ENCODE measurements around the gene OPTN.
"Not testable (repeated sequence)": the region's sequence is repeated elsewhere in the genome, so short reads cannot be mapped to it uniquely, and the experiment has no call there.

OPTN gene

DNA sequence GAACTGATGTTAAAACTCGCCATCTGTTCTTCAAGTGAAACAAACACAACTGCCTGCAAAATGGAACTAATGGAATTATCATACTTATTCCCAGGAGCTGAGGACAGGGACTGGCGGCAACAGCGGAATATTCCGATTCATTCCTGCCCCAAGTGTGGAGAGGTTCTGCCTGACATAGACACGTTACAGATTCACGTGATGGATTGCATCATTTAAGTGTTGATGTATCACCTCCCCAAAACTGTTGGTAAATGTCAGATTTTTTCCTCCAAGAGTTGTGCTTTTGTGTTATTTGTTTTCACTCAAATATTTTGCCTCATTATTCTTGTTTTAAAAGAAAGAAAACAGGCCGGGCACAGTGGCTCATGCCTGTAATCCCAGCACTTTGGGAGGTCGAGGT lies 36.7 kb downstream of the OPTN start:
- DNase-seq: no peak

DNA sequence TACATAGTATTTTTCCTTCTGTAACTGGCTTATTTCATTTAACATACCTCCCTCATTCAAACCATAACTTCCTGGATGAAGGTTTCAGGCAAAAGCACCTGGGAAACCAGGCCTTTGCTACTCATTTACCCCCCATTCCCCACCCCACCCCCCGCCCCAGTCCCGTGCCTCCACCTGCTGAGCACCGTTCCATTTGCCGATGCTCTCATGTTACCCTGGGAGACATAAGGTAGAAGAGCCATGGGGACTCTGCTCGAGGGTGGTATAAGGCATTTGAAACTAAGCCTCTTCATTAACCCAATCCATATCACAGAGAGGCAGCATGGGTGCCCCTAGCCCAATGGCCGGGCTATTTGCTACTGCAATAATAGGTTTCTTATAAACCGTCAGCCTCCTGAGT lies 39.2 kb downstream of the OPTN start:
- DNase-seq: no peak

DNA sequence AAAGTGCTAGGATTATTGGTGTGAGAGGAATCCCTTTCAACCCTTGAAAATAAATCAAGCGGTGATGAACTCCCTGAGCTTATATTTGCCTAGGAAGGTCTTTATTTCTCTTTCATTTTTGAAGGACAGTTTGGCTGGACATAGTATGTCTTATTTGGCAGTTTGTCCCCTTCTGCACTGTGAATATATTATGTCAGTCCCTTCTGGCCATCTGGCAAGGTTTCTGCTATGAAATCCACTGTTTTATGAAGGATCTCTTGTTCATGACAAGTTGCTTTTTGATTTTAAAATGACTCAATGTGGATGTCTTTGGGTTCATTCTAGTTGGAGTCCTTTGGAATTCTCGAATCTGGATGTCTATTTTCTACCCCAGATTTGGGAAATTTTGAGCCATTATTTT lies 39.7 kb downstream of the OPTN start:
- no peak for DNase-seq

DNA sequence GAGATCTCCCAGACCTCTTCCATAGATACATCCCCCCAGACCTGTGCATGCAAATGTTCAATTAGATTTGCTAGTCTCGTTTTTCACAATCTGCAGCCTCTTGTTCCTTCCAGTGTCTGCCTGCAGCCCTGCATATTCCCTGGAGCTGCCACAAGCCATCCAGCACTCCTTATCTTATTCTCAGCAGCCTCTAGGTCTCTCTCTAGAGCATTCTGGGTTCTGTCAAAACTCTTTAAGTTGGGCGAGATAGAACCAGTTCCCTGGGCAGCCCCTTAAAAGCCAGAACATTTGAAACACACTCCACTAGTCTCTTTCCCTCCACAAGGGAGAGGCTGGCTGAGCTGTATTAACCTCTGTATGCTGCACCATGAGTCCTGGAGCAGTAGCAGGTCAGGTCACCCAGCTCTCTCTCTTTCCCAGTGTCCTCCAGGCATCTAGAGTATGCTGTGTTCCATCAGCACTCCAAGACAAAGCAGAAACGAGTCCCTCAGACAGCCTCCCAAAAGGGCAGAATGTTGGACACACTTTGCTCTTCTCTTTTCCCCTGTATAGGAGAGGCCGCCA lies 40.7 kb downstream of the OPTN start:
- DNase-seq: no peak

DNA sequence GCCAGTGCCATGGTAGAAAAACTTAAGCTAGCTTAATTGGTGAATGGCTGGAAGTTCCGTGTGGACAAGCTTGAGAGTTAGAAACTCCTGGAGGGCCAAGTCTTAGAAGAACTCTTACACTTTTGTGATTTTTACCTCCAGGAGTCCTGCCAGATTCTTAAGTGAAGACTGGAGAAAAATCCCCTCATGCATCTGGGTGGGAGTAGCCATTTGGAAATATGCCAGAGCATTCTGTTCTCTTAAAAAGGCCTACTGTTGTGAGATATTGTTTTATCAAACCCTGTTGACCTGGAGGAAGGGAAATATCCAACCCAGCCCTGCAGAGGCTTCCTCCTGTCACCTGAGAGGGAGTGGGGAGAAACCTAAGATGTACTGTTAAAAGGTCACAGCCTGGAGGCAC lies 43.8 kb downstream of the OPTN start:
- no peak for DNase-seq

DNA sequence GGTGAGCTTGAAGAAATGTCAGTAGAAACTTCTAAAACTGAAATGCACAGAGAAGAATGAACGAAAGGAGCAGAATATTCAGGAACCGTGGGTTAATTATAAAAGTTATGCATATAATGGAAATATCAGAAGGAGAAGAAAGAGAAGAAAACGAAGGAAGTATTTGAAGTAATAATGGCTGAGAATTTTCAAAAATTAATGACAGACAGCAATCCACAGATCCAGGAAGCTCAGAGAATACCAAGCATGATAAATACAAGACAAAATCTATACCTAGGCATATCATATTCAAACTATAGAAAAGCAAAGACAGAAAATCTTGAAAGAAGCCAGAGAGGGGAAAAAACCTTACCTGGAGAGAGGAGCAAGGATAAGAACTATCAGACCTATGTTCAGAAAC lies 44.9 kb downstream of the OPTN start:
- DNase-seq: no peak

DNA sequence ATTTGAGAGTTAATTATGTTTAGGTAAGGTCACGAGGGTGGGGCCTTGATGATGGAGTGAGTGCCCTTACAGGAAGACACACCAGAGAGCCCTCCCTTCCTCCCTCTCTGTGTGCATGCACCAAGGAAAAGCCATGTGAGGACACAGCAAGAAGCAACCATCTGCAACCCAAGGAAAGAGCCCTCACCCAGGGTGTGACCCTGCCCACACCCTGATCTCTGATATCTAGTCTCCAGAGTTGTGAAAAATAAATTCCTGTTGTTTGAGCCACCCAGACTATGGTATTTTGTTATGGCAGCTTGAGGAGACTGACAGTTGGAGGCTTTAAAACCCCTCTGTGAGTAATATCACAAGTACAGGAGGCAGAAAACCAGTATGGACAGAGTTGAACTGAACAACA lies 46.4 kb downstream of the OPTN start:
- no peak for DNase-seq

DNA sequence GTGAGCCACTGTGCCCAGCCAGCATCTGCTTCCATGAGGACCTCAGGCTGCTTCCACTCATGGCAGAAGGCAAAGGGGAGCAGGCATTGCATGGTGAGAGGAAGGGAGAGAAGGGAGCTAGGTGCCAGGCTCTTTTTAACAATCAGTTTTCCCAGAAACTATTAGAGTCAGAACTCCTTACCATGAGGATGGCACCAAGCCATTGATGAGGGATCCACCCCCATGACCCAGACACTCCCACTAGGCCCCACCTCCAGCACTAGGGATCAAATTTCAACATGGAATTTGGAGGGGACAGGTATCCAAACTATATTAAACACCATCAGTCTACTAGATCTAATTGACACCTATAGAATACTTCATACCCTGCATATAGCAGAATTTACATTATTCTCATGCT lies 47.2 kb downstream of the OPTN start:
- no peak for DNase-seq

DNA sequence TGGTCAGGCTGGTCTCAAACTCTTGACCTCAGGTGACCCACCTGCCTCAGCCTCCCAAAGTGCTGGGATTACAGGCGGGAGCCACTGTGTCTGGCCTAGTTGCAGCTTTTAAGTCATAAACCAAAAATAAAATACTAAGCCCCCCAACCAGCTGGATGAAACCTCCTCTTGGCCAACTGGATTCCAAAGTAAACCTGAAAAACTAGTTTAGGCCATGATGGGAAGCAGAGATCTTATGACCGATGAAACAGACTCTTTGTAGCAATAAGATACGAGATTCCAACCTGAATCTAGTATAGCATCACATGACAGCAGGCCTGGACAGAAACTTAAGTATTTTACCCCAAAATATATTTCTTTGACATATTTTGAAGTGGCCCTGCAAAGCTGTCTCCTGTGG lies 52.3 kb downstream of the OPTN start:
- no peak for DNase-seq

DNA sequence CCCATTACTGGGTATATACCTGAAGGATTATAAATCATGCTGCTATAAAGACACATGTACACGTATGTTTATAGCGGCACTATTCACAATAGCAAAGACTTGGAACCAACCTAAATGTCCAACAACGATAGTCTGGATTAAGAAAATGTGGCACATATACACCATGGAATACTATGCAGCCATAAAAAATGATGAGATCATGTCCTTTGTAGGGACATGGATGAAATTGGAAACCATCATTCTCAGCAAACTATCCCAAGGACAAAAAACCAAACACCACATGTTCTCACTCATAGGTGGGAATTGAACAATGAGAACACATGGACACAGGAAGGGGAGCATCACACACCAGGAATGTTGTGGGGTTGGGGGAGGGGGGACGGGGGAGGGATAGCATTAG lies 55.9 kb downstream of the OPTN start:
- not testable (repeated sequence) for DNase-seq

DNA sequence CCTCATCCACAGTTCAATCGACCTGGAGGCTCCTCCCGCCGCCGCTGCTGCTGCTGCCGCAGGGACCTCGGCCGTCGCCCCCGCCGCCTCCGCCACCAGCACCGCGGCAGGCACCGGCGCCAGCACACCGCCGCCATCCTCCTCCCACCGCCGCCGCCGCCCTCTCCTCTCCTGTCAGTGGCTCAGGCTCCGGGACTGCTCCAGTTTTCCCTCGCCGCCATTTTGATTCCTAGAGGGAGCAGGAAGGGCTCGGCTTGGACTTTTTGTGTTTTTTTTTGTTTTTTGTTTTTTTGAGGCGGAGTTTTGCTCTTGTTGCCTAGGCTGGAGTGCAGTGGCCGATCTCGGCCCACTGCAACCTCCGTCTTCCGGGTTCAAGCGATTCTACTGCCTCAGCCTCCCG lies 58.4 kb downstream of the OPTN start:
- DNase-seq: peak; percentile 34

DNA sequence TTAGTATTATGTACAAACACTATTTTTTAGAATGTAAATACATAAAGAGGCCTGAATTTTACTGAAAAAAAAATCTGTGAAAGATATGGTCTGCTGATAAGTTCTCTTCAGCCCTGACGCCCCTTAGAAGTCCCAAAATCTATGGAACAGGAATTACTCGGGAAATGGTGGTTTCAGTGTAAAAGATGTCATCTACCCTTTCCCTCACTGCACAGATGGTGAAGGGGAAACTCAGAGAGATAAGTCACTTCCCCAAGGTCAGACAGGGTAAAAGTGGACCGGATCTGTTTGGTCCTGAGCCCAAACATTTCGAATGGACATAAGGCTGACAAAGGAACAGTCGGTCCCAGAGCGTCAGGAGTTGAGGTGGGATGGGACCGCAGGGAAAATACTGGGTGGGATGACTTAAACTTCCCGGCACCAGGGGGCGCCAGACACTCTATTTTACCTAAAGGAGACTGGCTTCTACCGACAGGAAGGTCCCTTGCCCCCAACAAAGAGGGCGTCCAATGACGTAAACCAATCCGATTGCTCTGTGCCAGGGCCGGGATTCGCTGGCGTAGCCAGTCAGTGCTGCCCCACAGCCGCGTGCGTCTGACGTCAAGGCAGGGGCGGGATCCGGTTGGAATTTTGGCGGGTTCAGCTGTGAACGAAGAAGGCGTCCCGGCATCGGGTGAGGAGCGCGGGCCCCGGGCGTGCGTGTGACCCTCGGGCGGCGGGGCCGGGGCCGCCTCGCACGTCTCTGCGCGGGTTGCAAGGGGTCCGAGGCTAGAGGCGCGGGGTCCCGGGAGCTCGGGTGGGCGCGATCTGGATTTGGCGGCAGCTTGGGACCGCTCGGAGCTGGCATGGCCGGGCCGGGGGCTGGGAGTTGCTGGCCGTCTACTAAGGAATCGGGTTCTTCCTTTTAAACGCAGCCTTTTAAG lies 61.2 kb downstream of the OPTN start, which contains the start of gene MCM10:
Gene MCM10, plus strand, starts transcription at position 625 of the 923 bp plus-strand sequence. CDS start 2,645 bp downstream, outside the sequence.
- DNase-seq: peak; percentile 94

DNA sequence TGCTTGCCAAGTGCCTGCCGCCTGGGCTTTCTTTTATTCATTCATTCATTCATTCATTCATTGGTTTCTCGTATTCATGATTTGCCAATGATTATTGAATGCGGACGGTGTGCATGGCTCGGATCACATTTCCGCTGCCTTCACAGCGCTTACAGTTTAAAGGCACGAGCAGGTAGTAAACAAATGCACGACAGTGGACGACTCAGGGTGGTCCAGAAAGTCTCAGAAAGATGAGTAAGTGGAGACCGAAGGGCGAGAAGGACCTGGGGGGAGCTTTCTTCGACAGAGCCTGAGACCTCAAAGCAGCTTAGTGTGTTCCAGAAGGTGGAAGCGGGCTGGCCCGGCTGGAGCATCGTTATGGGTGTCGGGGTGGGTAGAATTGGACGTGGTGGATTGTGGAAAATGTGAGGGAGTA lies 61.9 kb downstream of the OPTN start:
- DNase-seq: no peak

DNA sequence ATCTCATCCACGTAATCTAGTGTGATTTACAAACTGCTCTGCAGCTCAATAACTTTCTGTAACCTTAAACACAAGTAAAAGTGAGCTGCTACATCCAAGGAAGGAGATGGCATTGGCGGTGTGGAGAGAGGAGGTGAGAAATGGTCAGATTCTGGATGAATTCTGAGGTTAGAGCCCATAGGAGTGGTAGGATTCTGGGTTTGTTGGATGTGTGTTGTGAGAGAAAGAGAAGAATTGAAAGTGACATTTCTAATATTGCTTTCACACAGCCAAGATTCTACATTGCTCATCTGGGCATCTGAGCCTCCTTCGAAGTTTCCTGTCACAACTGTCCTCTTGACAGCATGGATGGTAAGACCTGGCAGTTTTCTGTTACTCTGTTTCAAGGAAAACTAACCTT lies 63.9 kb downstream of the OPTN start:
- DNase-seq: no peak

DNA sequence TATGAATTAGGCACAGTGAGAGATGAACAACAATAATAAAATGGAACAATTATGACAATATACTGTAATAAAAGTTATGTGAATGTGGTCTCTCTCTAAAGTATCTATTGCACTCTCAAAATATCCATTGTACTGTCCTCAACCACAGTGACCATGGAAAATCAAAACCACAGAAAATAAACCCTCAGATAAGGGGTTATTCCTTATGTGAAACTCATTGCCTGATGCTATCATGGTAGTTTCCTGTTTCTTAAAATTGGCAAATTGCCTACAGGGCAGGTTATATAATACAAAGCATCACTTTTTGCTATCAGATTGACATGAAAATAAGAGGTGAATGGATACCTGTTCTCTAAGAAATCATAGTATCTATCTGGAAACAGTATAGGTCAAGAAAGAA lies 65.2 kb downstream of the OPTN start:
- no peak for DNase-seq

DNA sequence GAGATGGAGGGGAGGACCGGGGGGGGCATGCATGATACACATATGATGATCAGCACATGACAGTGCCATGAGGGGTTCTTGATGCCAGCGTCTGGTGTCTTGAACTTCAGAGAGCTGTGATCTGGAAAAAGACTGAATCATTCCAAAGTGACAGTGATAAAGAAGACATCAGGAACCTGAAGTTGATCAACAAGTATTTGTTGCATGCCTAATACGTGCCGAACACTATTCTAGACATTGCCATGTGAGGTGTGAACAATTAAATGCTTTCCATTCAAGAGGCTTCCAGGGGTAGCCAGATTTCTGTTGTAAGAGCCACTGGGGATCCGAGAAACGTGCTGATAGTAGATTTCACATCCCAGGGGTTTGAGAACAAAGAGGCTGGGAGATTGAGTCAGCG lies 67.6 kb downstream of the OPTN start:
- DNase-seq: no peak

DNA sequence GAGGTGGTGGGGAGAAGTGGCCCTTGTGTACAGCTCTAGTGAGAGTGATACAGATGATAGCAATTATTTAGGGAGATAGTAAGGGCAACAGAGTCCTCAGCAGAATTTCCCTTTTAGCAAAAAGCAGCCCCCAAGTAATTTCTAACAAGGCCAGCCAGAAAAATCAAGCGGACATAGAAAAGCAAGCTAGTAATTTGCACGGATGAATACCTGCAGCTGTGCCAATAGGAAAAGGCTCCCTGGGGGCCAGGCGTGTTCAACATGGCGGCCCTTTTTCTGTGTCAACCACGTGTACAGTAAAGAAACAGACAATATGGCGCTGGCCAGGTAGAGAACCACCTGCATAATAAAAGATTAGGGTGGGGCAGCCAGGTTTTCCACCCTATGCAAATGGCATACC lies 68.8 kb downstream of the OPTN start:
- DNase-seq: no peak

DNA sequence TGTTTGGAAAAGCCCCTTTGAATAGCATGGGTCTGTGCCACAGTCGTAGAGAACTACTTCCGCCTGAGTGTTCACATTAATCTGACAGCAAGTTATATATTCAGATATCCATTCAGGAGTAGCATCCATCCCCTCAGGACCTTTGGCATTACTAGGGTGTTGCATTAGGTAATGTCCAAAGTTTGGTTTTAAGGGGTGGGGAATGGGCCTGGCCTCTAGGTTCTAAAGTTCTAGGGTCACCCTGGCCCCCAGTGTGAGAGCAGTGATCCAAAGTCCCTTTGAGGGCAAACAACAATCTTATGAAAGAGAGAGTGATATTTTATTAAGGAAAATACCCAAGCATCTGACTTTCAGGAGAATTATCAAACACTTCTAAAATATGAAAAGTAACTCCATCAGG lies 73.7 kb downstream of the OPTN start:
- DNase-seq: no peak

DNA sequence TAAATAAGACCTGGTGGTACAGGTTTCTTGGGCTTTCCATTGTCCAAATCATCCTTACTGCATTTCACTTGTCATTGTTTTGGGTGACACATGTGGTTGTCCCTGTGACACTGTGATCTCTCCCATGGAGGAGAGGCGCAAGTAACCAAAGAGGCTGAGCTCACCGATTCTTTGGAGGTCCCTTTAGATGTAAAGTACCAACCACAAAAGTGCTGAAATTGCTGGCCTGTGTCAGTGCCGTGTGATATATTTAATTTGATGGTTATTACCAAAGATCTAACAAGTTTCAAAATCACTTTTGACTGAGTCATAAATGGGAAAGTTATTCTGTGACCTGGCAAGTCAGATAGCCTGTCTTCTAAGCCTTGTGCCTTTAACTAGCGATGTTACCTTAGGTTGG lies 80.8 kb downstream of the OPTN start:
- DNase-seq: no peak

DNA sequence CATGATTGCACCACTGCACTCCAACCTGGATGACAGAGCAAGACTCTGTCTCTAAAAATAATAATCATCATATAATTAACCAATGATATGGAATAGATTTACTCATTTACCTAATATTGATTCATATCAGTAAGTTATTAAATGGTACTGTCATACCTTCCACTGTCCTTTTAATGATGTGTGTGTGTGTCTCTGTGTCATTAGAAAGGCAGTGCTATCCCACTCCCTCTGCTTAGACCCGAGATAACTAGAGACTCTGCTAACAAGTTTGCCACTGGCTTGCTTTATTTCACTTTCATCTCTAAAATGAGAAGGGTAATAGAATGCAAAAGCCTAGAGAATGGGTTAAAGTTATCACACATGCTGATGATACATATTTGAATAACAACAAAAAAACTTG lies 82.5 kb downstream of the OPTN start:
- no peak for DNase-seq

DNA sequence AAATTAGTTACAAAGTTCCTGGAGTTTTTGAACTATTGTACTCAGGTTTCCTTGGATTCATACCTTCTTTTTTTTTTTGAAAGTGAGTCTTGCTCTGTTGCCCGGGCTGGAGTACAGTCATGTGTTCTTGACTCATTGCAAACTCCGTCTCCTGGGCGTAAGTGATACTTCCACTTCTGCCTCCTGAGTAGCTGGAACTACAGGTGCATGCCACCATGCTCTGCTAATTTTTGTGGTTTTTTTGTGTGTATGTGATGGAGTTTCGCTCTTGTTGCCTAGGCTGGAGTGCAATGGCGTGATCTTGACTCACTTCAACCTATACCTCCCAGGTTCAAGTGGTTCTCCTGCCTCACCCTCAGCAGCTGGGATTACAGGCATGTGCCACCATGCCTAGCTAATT lies 83.7 kb downstream of the OPTN start:
- no peak for DNase-seq

DNA sequence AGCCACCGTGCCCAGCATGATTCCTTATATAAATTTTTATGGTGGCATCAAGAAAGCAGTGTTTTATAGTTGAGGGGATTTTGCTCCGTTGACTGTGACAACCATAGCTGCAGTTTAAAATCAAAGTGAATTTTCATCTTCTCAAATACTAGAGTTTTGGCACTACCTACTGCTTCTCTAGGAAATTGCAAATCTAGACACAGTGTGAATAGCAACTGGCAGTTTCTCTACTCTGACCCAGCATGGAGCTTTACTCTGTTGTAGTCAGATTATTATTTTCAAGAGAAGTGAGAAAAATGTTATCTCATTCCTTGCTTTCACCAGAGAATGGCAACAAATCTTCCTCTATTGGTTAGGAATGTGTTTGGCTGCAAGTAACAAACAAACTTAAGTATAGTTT lies 84.3 kb downstream of the OPTN start:
- DNase-seq: no peak

DNA sequence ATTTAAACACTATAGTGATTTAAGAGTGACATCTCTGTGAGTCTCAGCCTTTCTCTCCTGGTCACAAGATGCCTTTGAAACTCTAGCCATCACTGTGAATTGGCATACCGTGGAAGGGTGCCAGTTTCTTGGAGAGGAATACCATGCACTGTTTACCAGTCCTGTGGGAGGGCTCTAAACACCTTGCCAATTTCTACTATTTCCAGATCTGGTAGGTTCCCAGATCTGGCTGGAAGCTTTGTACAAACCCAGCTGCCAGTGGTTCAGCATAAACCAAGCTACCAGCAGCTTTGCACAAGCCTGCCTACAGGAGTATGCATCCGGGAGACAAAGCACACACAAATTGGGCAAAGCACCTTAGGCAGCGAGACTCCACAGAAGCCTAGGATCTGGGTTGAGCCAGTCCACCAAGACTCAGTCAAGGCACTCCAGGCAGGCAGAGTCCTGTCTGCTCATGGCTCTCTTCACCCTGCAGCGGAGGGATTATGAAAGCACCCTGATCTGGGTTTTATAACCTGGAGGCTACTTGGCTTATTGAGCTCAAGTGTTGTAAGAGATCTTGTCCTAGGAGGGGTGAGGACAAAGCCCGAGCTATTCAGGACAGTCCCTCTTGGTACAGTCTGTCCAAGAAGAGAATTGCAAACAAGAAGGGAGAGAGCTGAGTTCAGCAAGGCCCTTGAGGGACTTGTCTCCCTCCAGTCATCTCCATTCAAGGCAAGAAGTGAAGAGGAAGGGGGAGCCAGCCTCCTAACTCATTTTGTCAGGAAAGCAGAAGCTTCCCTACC lies 85.0 kb downstream of the OPTN start:
- DNase-seq: no peak

DNA sequence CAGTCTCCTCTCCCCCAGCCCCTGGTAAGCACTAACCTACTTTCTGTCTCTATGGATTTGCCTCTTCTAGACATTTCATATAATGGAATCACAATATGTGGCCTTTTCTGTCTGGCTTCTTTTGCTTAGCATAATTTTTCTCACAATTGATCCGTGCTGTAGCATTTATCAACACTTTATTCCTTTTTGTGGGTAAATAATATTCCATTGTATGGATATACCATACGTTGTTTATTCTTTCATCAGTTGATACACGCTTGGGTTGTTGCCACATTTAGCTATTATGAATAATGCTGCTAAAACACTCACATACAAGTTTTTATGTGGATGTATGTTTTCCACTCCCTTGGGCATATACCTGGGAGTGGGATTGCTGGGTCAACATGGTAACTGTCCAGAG lies 87.2 kb downstream of the OPTN start:
- no peak for DNase-seq
